ENCODE results near the gene FOXO6. TPM values are rescaled to one million over a fixed set of nuclear protein-coding genes. Genes with fewer than 3 reads are reported as not detected.

FOXO6 gene
- total and polyA plus RNA-seq, 9 of the 15 experiments (the other 6 are each of a cell fraction or from before 2014, with no cell fraction given) = 0.04 to 0.31 (median 0.12) TPM; not detected in 5

GRCh38 chr1:41420860-41421259 lies 59.6 kb downstream of the FOXO6 start:
- Histone ChIP-seq H3K9me3 (replicated peaks; ENCODE audit: control insufficient read depth, insufficient read depth, low read depth, low read length) (peaks cover 3% of the 10 kb centered on the region; the same call in 1 of the 2 replicates), H3K4me1 (replicated peaks in 1 of 2; ENCODE audit: control insufficient read depth in 2 of 2, insufficient read depth in 2 of 2, low read length in 2 of 2) (peaks cover 0 to 12% of the 10 kb centered on the region in 2 experiments; a peak in 1 of 5 replicates), H3K27me3 (ENCODE audit: control insufficient read depth in 2 of 2, insufficient read depth in 2 of 2, low read length in 2 of 2) (peaks cover 5 to 26% of the 10 kb centered on the region in 2 experiments; a peak in 2 of 5 replicates), H3K9ac (ENCODE audit: insufficient read depth in 1 of 2, low read depth in 2 of 2, low read length in 2 of 2) (no peak overlapping the region), H2AFZ (ENCODE audit: low read depth, low read length) (no peak overlapping the region), H3K36me3 (ENCODE audit: control insufficient read depth, insufficient read depth, low read length) (no peaks in the 10 kb centered on the region), H3K4me2 (ENCODE audit: insufficient read depth, low read length) (no peak overlapping the region), H3K79me2 (ENCODE audit: control insufficient read depth, insufficient read depth, low read length) (no peaks in the 10 kb centered on the region), H3K4me3 (no peak overlapping the region), H3K9me1 (ENCODE audit: control insufficient read depth, insufficient read depth, low read length) (peaks cover under 1% of the 10 kb centered on the region), H3K27ac (ENCODE audit: extremely low read depth, low read depth, low read length) (no peak overlapping the region), H4K20me1 (replicated peaks; ENCODE audit: control insufficient read depth, insufficient read depth, low read length) (peaks cover 14% of the 10 kb centered on the region; the same call in 1 of the 2 replicates)
- intact Hi-C loops (cut with micrococcal nuclease) = loop anchor here (10.0 kb wide), 1 partner anchor 386 kb away; no protein-coding TSS in a partner anchor
- FAIRE-seq (no peak), ATAC-seq (no peak), DNase-seq (ENCODE audit: extremely low read depth in 1 of 4, low spot score in 3 of 4) (no peak)
- POLR2A ChIA-PET = interaction anchor here (0.6 to 1.2 kb wide), 6 partner anchors 9 to 166 kb away, joined by 3 to 6 read pairs (median 3); no protein-coding TSS in a partner anchor
- no TSS peak for BruUV-seq (replicated peaks)
- no peak for TF ChIP-seq ZNF24 (IDR thresholded peaks at IDR 0.05)
- no peak for TF ChIP-seq RFX5 (IDR thresholded peaks at IDR 0.05; ENCODE audit: low read depth, low read length)
- no peak for TF ChIP-seq NBN (IDR thresholded peaks at IDR 0.05; ENCODE audit: low read depth)
- TF ChIP-seq THAP12 (CRISPR knock-in tag; IDR thresholded peaks at IDR 0.05) = no peak
- no peak for TF ChIP-seq KAT2B (IDR thresholded peaks at IDR 0.05; ENCODE audit: low read depth, low read length)
- no peak for TF ChIP-seq CCNT2 (IDR thresholded peaks at IDR 0.05; ENCODE audit: borderline replicate concordance, extremely low read depth, insufficient read length, low read depth, low read length)
- TF ChIP-seq THAP7 (CRISPR knock-in tag; IDR thresholded peaks at IDR 0.05) = no peak
- no peak for TF ChIP-seq ZNF143 (CRISPR knock-in tag; IDR thresholded peaks at IDR 0.05)
- no peak for TF ChIP-seq ZNF184 (CRISPR knock-in tag; IDR thresholded peaks at IDR 0.05)
- no peak for TF ChIP-seq TFE3 (CRISPR knock-in tag; IDR thresholded peaks at IDR 0.05)
- TF ChIP-seq ZBTB26 (CRISPR knock-in tag; IDR thresholded peaks at IDR 0.05) = no peak
- TF ChIP-seq CBX8 (IDR thresholded peaks at IDR 0.05; ENCODE audit: borderline replicate concordance, extremely low read depth, low read depth, low read length, poor library complexity, severe bottlenecking) = no peak
- TF ChIP-seq HEY1 (CRISPR knock-in tag; IDR thresholded peaks at IDR 0.05; ENCODE audit: borderline replicate concordance) = no peak
- TF ChIP-seq ATF1 (CRISPR knock-in tag; IDR thresholded peaks at IDR 0.05) = no peak
- TF ChIP-seq ATF1 (tag; IDR thresholded peaks at IDR 0.05) = no peak
- no peak for TF ChIP-seq ELF4 (CRISPR knock-in tag; IDR thresholded peaks at IDR 0.05)
- in situ Hi-C loops (cut with MboI) = no loop called here
- CTCF ChIA-PET (ENCODE audit: low intra/inter-chr PET ratio) = interaction anchor here (1.3 kb wide), 1 partner anchor 98 kb away, joined by 5 read pairs; no protein-coding TSS in a partner anchor
- 0% methylated on average over 3 of the region's 3 CpGs for WGBS (ENCODE audit: insufficient coverage, low coverage, missing lambda C conversion rate)

Measured in K562 (cell line).